GM12878 (cell line): ENCODE measurements around the gene YEATS2.

Experiments
- CHD2 ChIP-seq: IDR thresholded peaks from 2 replicates; pipeline ENCODE4 v1.6.1; 2011; ENCODE audit warnings: low read depth, low read length, improper control_type of control experiment, borderline replicate concordance
- CHD4 ChIP-seq: fragments of 200-600 bp; sonication (generic); IDR thresholded peaks from 2 replicates; pipeline ENCODE4 v1.6.1; 2016; ENCODE audit warnings: mild to moderate bottlenecking
- CREB1 ChIP-seq: IDR thresholded peaks from 2 replicates; pipeline ENCODE4 v1.6.1; 2012; ENCODE audit warnings: low read depth, mild to moderate bottlenecking, inconsistent platforms
- EP300 ChIP-seq, 2 experiments: fragments of 150-350 bp in 1 of 2; IDR thresholded peaks; 2 replicates each; pipeline ENCODE4 v1.6.1; 2011 to 2012; ENCODE audit warnings: low read depth in 2 of 2, low read length in 2 of 2, borderline replicate concordance in 1 of 2, improper control_type of control experiment in 1 of 2, inconsistent platforms in 1 of 2; ENCODE audit not compliant: control insufficient read depth in 1 of 2
- NFYB ChIP-seq: IDR thresholded peaks from 2 replicates; pipeline ENCODE4 v1.6.1; 2011; ENCODE audit warnings: low read depth, mild to moderate bottlenecking, low read length, improper control_type of control experiment, moderate library complexity; ENCODE audit not compliant: insufficient read depth
- RAD21 ChIP-seq: IDR thresholded peaks from 2 replicates; pipeline ENCODE4 v1.6.1; 2011; ENCODE audit warnings: mild to moderate bottlenecking, low read depth, low read length, moderate library complexity; ENCODE audit not compliant: insufficient read depth
- YY1 ChIP-seq: IDR thresholded peaks from 2 replicates; pipeline ENCODE4 v1.6.1; 2011; ENCODE audit warnings: low read depth, mild to moderate bottlenecking, low read length
- TF ChIP-seq, protein P1 (sequence below), 3 experiments: IDR thresholded peaks in 2 of 3; conservative IDR thresholded peaks in 1 of 3; 2 replicates each; pipeline ENCODE4 v1.5.1; 2011; ENCODE audit warnings: low read depth in 3 of 3, low read length in 3 of 3, mild to moderate bottlenecking in 3 of 3, control low read depth in 2 of 3, moderate library complexity in 2 of 3, inconsistent platforms in 1 of 3, mixed read lengths in 1 of 3; ENCODE audit not compliant: control insufficient read depth in 2 of 3, insufficient read depth in 1 of 3; ENCODE audit errors: extremely low read depth in 1 of 3
- TF ChIP-seq, protein P2 (sequence below): IDR thresholded peaks from 2 replicates; pipeline ENCODE4 v1.6.1; 2012; ENCODE audit warnings: mild to moderate bottlenecking, low read depth, low read length

DNA sequence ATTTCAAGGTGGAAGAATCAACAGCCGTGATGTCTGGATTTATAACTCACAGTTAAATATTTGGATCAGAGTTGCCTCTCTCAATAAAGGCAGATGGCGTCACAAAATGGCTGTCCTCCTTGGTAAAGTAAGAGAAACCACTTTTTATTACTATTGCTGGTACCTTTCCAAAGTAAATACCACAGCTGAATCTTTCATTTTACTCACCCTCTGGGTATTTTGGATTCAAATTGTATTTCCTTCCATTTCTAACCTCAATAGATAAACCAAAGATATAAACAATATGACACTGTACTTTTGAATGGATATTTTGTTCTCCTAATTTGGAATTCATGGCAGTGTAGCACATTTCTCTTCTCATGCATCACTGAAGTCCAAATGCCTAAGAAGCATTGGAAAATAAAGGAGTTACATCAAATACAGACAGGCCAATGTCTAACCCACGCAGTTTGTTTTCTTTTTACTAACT is 32.6 kb upstream of the YEATS2 start:
- TF ChIP-seq EP300 (IDR thresholded peaks at IDR 0.05; ENCODE audit: borderline replicate concordance in 1 of 2, control insufficient read depth in 1 of 2, low read depth in 2 of 2, low read length in 2 of 2) (no peak), RAD21 (no peak), NFYB (no peak), CREB1 (no peak), CHD2 (no peak), YY1 (no peak), CHD4 (no peak)
- TF ChIP-seq, protein P1, sequence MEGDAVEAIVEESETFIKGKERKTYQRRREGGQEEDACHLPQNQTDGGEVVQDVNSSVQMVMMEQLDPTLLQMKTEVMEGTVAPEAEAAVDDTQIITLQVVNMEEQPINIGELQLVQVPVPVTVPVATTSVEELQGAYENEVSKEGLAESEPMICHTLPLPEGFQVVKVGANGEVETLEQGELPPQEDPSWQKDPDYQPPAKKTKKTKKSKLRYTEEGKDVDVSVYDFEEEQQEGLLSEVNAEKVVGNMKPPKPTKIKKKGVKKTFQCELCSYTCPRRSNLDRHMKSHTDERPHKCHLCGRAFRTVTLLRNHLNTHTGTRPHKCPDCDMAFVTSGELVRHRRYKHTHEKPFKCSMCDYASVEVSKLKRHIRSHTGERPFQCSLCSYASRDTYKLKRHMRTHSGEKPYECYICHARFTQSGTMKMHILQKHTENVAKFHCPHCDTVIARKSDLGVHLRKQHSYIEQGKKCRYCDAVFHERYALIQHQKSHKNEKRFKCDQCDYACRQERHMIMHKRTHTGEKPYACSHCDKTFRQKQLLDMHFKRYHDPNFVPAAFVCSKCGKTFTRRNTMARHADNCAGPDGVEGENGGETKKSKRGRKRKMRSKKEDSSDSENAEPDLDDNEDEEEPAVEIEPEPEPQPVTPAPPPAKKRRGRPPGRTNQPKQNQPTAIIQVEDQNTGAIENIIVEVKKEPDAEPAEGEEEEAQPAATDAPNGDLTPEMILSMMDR (IDR thresholded peaks at IDR 0.05 in 2 of 3, conservative IDR thresholded peaks at IDR 0.05 in 1 of 3; ENCODE audit: control insufficient read depth in 2 of 3, extremely low read depth in 1 of 3, insufficient read depth in 1 of 3, low read depth in 3 of 3, low read length in 3 of 3), result no peak
- TF ChIP-seq, protein P2, sequence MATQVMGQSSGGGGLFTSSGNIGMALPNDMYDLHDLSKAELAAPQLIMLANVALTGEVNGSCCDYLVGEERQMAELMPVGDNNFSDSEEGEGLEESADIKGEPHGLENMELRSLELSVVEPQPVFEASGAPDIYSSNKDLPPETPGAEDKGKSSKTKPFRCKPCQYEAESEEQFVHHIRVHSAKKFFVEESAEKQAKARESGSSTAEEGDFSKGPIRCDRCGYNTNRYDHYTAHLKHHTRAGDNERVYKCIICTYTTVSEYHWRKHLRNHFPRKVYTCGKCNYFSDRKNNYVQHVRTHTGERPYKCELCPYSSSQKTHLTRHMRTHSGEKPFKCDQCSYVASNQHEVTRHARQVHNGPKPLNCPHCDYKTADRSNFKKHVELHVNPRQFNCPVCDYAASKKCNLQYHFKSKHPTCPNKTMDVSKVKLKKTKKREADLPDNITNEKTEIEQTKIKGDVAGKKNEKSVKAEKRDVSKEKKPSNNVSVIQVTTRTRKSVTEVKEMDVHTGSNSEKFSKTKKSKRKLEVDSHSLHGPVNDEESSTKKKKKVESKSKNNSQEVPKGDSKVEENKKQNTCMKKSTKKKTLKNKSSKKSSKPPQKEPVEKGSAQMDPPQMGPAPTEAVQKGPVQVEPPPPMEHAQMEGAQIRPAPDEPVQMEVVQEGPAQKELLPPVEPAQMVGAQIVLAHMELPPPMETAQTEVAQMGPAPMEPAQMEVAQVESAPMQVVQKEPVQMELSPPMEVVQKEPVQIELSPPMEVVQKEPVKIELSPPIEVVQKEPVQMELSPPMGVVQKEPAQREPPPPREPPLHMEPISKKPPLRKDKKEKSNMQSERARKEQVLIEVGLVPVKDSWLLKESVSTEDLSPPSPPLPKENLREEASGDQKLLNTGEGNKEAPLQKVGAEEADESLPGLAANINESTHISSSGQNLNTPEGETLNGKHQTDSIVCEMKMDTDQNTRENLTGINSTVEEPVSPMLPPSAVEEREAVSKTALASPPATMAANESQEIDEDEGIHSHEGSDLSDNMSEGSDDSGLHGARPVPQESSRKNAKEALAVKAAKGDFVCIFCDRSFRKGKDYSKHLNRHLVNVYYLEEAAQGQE, result no peak
